Stimulated activated CD4-positive, alpha-beta T cell treated with anti-CD3 and anti-CD28 coated beads, TNF-alpha, amount 100 ng/mL, for 48 hours (primary cell): ENCODE data around the gene HLA-E.
"Not testable (repeated sequence)": the region's sequence is repeated elsewhere in the genome, so short reads cannot be mapped to it uniquely, and the experiment has no call there.

Experiments used
- DNase-seq, 3 donors: peaks; one replicate each; pipeline ENCODE4 v3.0.0-alpha.2; 2020; ENCODE audit warnings: low read depth in 3 of 3

HLA-E gene

GRCh38 chr6:30489081-30490025 lies at the start of gene HLA-E:
HLA-E (plus strand) TSS chr6:30489509; CDS start chr6:30489532, 23 bp downstream.
- DNase-seq, result peak; percentile 73 to 86 (median 83)

- no peak for DNase-seq
These were observed 48.1 kb upstream of the HLA-E start for GRCh38 chr6:30441171-30441570.

DNA sequence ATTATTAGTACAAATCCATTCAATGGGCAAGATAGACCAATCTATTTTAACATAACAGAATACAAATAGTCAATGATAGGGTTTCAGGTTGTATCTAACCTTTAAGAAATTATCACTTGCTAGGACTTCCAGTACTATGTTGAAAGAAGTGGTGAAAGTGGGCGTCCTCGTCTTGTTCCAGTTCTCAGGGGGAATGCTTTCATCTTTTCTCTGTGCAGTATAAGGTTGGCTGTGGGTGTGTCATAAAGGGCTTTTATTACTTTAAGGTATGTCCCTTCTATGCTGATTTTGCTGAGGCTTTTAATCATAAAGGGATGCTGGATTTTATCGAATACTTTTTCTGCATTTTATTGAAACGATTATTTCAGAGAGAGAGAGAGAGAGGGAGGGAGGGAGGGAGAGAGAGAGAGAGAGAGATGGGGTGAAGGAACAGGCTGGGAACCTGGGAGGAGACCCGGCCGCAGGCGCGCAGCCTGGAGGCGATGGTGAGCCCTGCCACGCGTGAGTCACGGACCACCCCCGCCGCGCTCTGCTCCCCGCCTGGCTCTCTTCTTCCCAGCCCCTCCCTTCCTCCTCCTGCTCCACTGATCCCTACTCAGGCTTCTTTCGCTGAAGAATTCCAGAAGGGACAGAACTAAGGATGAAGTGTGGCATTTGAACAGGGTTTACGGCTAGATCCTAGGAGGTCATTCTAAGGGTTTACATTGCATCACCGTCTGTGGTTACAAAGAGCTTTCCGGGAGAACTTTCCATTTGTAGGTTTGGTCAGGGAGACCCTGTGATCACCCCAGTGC lies 45.5 kb upstream of the HLA-E start:
- no peak for DNase-seq

DNA sequence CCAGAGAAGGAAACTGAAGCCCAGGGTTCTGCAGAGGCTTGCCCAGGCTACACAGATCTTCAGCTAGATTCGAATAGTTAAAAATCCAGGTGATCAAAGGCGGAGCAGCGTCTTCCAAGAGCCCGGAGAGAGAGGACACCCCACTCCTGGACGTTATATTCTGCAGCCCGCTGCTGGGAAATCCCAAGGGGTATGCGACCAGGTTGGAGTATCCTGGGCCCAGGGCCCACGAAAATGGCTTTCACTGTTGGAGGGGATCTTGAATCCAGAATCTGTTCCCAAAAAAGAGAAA lies 44.9 kb upstream of the HLA-E start:
- no peak for DNase-seq

- no peak for DNase-seq
These were observed 43.0 kb upstream of the HLA-E start for GRCh38 chr6:30446259-30446658.

- DNase-seq, result no peak
These were observed 42.1 kb upstream of the HLA-E start for GRCh38 chr6:30447237-30447636.

DNA sequence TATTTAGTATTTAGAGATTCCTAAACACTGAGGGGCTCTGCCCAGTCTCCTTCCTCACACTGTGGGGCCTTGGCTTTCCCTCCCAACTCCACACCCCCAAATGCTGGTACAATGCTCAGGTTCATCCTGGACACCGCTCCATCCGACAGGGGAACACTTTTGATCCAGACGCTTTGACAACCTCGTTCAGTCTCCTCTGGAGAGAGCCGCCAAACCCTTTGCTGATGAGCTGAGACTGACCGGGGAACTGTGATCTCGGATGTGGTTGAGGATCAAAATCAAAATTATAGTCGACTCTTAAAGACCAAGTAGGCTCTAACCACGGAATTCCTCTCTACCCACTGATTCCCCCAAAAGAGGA lies 38.8 kb upstream of the HLA-E start:
- DNase-seq, result no peak

DNA sequence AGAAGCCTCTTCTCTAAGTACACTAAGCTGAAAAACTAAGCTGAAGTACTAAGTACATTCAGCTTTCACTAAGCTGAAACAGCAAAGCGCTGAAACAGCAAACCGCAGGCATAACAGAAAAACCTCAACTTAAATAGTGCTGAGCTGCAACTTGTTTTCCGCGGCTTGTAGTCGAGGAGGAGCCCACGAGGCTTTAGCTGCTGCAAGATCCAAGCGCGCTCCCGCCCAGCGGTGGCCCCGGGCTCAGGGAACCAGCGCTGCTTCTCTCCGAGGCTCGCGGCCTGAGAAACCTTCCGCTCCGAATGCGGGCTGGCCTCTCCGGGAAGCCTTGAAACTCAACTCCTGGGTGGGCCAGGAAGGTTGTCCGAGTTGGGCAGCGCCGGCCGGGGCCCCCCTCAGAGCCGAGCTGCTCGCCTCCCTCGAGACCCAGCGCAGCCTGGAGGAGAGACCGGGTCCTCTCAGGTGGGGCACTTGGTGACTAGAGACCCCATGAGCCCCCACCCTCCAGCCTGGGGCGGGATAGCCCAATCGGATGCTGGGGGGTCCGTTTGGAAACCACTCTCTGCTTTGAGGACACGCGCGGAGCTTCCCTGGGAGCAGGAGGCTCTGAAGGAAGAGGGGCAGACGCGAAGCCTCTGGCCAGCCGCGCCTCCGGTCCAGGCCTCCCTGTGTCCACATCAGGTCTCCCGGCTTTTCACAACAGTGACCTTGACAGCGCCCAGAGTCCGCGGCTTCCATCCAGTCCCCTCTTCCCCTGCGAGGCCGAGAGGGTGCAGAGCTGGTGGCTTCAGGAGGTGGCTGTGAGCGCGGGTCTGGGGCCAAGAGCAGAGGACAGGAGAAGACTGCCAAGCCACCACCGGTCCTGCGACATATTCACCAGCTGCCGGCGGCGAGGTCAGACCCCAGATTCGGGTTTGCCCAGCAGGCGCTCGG lies 38.1 kb upstream of the HLA-E start:
- DNase-seq, result peak in 1 of 3 donors; percentile 25

DNA sequence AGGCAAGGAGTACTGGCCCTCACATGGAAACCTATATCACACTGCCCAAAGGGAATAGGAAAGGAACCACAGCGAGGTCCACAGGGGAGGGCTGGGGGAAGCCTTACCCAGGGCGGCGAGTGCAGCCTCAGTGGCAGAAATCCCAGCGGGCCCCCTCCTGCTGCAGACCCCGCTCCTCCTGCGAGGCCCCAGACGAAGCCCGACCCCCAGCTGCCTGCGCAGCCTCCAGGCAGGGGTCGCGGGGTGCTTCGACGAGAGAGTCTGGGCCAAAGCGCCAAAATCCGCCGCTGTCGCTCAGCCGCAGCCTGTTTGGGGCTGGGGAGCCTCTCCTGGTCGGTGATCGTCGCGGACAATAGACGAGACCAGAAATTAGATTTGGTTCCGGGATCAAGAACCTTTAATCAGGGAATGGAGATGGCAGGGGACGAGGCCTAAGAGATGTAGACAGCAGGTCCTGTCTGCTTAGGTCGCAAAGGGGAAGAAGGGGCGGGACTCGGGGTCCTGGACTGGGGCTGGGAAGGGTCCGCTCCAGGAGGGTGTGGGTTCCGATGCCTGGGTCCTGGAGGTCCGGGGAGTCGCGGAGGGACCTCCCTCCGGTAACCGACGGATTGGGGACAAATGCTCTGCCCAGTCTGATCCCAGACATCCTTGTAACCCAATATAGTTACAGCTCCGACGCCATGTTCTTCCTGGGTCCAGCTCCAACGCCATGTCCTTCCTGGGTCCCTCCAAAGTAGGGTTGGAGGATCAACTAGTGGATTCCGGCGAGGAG lies 36.4 kb upstream of the HLA-E start:
- DNase-seq, result no peak

DNA sequence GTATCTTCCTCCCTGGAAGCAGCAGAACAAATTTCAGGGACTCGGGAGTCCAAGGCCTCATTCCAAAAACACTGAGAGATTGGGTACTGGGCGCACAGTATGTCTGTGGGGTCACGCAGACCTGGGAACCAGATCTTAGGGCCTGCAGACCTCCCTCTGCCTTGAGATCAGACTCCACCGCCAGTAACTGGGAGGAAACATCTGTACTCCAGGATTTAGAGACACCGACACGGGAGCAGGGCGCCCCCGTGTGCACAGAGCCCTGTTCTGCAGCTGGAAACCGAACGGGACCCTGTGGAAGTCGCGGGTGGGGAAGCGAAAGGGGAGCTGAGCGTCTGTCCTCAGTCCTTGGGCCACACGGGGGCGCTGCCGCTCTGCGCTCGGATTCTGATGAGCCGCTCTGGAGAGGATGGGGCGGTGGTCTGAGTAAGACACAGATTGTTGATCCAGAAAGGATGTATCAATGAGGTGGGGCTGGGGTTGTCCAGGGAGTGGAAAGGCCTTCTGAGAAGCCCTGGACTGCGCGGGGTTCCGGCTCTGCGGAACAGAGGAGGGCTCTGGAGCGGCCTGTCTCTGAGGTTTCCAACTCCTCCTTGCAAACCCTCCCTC lies 35.7 kb upstream of the HLA-E start:
- DNase-seq, result peak; percentile 68 to 85 (median 84)

DNA sequence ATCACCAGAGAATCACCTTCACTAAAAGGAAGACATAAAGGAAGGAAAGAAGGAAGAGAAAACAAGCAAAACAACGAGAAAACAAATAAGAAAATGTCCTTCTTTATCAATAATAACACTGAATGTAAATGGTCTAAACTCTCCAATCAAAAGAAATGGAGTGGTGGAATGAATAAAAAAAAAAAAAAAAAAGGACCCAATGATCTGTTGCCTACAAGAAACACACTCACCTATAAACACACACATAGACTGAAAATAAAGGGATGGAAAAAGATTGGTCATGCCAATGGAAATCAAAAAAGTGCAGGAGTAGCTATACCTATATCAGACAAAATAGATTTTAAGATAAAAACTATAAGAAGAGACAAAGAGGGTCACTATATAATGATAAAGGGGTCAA lies 30.2 kb upstream of the HLA-E start:
- DNase-seq, result no peak

DNA sequence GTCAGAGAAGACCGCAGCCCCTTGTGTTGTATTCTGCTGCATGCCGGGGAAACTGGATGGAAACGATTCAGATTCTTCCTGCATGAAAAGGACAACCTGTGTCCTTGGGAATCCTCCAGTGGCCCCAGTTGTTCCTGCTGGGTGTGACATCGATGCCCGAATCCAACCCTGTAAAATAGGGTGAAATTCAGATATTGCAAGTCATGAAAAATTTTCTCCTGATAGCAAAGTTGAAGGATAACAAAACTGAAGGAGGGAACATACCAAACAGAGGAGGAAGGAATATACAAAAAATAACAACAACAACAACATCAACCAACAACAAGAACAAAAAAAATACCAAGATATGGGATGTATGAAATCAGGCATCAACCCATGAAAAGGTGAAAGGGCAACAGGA lies 28.3 kb upstream of the HLA-E start:
- no peak for DNase-seq

DNA sequence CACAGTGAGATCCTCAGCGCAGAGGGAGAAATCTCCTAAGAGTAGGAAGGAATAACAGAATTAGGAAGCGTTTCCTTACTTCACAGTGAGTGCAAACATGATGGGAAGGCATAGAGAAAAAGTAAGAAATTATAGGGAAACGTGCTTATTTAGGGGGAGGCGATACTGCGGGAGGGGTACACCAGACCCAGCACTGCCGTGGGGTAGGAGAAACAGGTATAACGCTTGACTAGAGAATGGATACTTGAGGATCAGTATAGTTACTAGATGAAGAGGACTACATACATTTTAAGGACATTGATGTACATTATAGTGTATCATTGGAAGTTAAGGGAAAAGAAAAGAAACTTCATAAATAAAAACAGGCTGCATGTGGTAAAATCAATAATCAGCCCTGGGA lies 26.8 kb upstream of the HLA-E start:
- DNase-seq, result no peak

DNA sequence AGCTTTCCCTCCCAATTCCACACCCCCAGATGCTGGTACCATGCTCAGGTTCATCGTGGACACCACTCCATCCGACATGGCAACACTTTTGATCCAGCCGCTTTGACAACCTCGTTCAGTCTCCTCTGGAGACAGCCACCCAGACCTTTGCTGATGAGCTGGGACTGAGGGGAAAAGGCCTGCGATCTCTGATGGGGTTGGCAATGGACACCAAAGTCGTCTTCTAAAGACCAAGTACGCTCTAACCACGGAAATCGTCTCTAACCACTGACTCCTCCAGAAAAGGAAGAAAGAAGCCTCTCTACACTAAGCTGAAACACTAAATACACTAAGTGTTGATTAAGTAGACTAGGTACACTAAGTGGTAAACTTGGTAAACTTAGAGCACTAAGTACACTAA lies 26.1 kb upstream of the HLA-E start:
- DNase-seq, result no peak

DNA sequence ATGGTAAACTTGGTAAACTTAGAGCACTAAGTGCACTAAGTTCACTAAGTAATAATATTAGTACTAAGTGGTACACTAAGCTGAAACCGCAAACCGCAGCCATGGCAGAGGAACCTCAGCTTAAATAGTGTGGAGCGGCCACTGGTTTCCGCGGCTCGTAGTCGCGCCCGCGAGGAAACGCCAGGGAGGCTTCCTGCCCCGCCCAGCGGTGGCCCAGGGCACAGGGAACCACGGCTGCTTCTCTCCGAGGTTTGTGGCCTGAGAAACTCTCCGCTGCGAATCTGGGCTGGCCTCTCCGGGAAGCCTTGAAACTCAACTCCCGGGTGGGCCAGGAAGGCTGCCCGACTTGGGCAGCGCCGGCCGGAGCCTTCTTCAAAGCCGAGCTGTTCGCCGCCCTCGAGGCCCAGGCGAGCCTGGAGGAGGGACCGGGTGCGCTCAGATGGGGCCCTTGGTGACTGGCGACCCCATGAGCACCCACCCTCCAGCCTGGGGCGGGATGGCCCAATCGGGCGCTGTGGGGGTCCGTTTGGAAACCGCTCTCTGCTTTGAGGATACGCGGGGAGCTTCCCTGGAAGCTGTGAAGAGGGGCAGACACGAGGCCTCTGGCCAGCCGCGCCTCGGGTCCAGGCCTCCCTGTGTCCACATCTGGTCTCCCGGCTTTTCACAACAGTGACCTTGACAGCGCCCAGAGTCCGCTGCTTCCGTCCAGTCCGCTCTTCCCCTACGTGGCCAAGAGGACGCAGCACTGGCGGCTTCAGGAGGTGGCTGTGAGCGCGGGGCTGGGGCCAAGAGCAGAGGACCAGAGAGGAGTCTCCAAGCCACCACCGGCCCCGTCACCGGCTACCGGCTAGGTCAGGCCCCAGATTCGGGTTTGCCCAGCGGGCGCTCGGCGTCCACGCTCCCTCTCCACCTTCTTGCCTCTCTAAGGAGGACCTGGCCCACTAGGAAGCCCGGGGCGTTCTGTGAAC lies 25.4 kb upstream of the HLA-E start:
- peak in 1 of 3 donors; percentile 37 for DNase-seq

GRCh38 chr6:30465595-30466306 lies 23.6 kb upstream of the HLA-E start:
- DNase-seq, result no peak

DNA sequence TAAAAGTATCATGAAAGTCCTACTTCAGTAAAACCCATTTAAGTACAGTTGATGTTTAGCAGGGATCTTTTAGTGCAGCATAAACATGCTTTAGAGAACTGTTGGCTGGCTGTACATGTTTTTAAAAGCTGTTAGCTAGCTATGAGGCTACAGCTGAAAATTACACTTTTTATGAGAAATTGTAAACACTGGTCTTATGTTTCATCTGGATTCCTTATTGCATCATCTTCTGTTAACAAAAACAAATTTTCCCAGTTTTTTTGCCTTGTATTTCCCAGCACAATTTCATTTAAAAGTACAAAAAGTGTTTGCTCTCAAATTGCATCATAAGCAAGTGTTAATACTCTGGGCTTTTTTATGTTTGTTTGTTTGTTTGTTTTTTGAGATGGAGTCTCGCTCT lies 18.3 kb upstream of the HLA-E start:
- no peak for DNase-seq

DNA sequence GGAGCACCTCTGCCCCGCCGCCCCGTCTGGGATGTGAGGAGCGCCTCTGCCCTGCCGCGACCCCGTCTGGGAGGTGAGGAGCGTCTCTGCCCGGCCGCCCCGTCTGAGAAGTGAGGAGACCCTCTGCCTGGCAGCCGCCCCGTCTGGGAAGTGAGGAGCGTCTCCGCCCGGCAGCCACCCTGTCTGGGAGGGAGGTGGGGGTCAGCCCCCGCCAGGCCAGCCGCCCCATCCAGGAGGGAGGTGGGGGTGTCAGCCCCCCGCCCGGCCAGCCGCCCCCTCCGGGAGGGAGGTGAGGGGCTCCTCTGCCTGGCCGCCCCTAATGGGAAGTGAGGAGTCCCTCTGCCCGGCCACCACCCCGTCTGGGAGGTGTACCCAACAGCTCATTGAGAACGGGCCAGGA lies 14.2 kb upstream of the HLA-E start:
- DNase-seq, result not testable (repeated sequence)
